Mucosa of gallbladder (tissue), 1 donor: ENCODE data around the gene ATP2B3. TPM values are rescaled to one million over a fixed set of nuclear protein-coding genes. Genes with fewer than 3 reads are reported as not detected.
"Not testable (repeated sequence)": the region's sequence is repeated elsewhere in the genome, so short reads cannot be mapped to it uniquely, and the experiment has no call there.

Experiments used
- DNase-seq: peaks from one replicate; pipeline ENCODE4 v3.0.0-alpha.2; 2020; ENCODE audit warnings: low spot score
- total RNA-seq: library from RNA; stranded (reverse); gene quantifications from one replicate; pipeline ENCODE4 v1.2.1, GENCODE V29; 2021
- donor health status: DM: no; HTN: no; CAD: no.

ATP2B3 gene
- total RNA-seq, 1 donor from 2014 or later, result not detected

GRCh38 chrX:153593811-153594500, 76.5 kb downstream of the ATP2B3 start:
- DNase-seq, result no peak

GRCh38 chrX:153595387-153595786, 77.9 kb downstream of the ATP2B3 start:
- no peak for DNase-seq

GRCh38 chrX:153595859-153596857, 78.7 kb downstream of the ATP2B3 start:
- DNase-seq, result no peak

GRCh38 chrX:153596981-153597750, 79.7 kb downstream of the ATP2B3 start:
- no peak for DNase-seq

- DNase-seq, result no peak
These were observed 81.2 kb downstream of the ATP2B3 start, which contains the start of gene CCNQ for GRCh38 chrX:153598541-153599191. TSS of gene CCNQ (minus strand) at chrX:153599139. CDS start at chrX:153599073, 66 bp downstream.

- peak; percentile 88 for DNase-seq
These were observed 82.0 kb downstream of the ATP2B3 start for GRCh38 chrX:153599192-153600031.

GRCh38 chrX:153600032-153600373, 82.6 kb downstream of the ATP2B3 start:
- no peak for DNase-seq

- no peak for DNase-seq
These were observed 83.5 kb downstream of the ATP2B3 start for GRCh38 chrX:153600921-153601320.

- no peak for DNase-seq
These were observed 84.2 kb downstream of the ATP2B3 start for GRCh38 chrX:153601511-153602110.

GRCh38 chrX:153602601-153603000, 85.2 kb downstream of the ATP2B3 start:
- DNase-seq, result no peak

- DNase-seq, result no peak
These were observed 85.8 kb downstream of the ATP2B3 start for GRCh38 chrX:153603131-153603656.

- not testable (repeated sequence) for DNase-seq
These were observed 87.4 kb downstream of the ATP2B3 start for GRCh38 chrX:153604666-153605380.

GRCh38 chrX:153606503-153606902, 89.1 kb downstream of the ATP2B3 start:
- DNase-seq, result no peak

GRCh38 chrX:153608376-153608775, 90.9 kb downstream of the ATP2B3 start:
- no peak for DNase-seq

GRCh38 chrX:153608806-153609205, 91.4 kb downstream of the ATP2B3 start:
- no peak for DNase-seq

- peak; percentile 52 for DNase-seq
These were observed 92.7 kb downstream of the ATP2B3 start for GRCh38 chrX:153609917-153610835.

- no peak for DNase-seq
These were observed 93.4 kb downstream of the ATP2B3 start for GRCh38 chrX:153610836-153611213.
